VCaP (cell line): ENCODE results near the gene DHX32.

Experiments used
- H3K27ac ChIP-seq: fragments of 450-650 bp; 2 replicates; pipeline ENCODE4 v1.5.1; 2017
- TF ChIP-seq, protein P1 (sequence below): fragments of 450-650 bp; conservative IDR thresholded peaks from 2 replicates; pipeline ENCODE4 v1.5.1; 2017; ENCODE audit warnings: mild to moderate bottlenecking, moderate library complexity

Gene DHX32

DNA sequence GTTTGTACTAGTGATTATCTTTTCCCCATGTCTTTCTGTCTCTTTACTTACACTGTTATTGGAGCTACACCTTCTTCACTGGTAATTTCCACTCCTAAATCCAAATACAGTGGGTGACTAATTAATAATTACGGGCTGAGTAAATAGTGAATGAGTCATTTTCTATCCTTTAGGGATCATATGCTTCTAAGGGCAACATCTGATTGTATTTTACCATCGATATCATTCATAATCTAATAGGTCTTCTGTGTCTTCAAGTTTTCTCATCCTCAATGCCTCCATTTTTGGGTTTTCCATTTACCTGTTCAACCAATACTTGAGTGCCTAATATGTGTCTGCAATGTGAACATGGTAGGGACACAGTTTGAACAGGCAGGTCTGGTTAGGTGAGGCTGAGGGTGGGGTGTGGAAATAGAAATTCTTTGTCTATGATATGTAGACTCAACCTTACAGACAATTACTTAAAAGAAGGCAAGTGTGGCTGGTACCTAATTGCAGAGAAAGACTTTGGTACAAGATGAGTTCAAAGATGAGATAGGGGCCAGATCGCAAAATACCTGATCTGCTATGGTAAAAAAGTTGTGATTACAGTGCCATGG, 5.9 kb upstream of the DHX32 start:
- TF ChIP-seq, protein P1, sequence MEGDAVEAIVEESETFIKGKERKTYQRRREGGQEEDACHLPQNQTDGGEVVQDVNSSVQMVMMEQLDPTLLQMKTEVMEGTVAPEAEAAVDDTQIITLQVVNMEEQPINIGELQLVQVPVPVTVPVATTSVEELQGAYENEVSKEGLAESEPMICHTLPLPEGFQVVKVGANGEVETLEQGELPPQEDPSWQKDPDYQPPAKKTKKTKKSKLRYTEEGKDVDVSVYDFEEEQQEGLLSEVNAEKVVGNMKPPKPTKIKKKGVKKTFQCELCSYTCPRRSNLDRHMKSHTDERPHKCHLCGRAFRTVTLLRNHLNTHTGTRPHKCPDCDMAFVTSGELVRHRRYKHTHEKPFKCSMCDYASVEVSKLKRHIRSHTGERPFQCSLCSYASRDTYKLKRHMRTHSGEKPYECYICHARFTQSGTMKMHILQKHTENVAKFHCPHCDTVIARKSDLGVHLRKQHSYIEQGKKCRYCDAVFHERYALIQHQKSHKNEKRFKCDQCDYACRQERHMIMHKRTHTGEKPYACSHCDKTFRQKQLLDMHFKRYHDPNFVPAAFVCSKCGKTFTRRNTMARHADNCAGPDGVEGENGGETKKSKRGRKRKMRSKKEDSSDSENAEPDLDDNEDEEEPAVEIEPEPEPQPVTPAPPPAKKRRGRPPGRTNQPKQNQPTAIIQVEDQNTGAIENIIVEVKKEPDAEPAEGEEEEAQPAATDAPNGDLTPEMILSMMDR = no peak
- no peak overlapping the region for H3K27ac ChIP-seq

- no peak overlapping the region for H3K27ac ChIP-seq
- TF ChIP-seq, protein P1 = no peak
These were observed 2.1 kb upstream of the DHX32 start for GRCh38 chr10:125883211-125883610.

- TF ChIP-seq, protein P1 = no peak
- no peak overlapping the region for H3K27ac ChIP-seq
These were observed 1.5 kb upstream of the DHX32 start for GRCh38 chr10:125882596-125882995.

GRCh38 chr10:125880719-125881118, 373 bp downstream of the DHX32 start:
- no peak overlapping the region for H3K27ac ChIP-seq
- TF ChIP-seq, protein P1 = no peak

DNA sequence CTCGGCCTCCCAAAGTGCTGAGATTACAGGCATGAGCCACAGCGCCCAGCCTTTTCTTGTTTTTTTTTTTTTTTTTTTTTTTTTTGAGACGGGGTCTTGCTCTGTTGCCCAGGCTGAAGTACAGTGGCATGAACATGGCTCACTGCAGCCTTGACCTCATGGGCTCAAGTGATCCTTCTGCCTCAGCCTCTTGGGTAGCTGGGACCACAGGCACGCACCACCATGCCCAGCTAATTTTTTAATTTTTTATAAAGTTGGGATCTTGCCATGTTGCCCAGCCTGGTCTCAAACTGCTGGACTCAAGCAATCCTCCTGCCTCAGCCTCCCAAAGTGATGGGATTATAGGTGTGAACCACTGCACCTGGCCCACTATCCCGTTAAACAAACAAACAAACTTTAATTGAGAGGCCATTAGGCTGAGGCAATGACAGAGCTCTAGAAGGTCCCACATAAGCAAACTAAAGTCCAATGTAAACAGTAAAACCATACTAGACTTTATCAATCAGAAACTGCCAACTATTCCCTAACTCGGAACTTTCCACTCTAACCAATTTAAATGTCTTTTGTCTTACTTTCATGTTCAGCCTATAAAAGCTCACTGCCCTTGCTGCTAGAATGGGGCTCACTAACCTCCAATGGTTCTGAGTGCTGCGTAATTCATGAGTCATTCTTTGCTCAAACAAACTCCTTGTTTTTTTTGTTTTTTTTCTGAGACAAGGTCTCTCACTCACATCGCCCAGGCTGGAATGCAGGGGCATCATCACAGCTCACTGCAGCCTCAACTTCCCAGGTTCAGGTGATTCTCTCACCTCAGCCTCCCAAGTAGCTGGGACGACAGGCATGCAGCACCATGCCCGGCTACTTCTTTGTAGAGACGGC, 1.9 kb downstream of the DHX32 start:
- no peak overlapping the region for H3K27ac ChIP-seq

DNA sequence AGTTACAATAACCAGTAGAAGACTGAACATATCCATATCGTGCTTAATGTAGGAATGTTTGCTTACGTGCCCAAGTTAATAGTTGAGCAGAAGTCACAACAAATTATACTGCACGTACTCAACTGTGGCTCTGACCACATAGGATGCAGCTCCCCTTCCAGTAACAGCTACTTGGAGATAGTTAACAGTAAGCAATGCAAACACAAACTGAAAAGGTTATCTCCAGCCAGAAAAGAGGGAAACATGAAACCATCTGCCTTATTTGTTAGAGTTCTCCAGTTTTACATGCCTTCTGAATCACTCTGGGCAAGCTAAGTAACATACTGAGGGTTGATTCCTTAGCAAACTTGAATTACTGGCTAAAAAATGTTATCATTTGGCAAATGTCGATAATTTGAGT, 9.8 kb downstream of the DHX32 start:
- TF ChIP-seq, protein P1 = no peak
- H3K27ac ChIP-seq = peak overlapping the region; percentile 19; the same call in 1 of the 2 replicates

More for the DNA sequence above, 1.9 kb downstream of the DHX32 start:
- TF ChIP-seq, protein P1 = no peak

DNA sequence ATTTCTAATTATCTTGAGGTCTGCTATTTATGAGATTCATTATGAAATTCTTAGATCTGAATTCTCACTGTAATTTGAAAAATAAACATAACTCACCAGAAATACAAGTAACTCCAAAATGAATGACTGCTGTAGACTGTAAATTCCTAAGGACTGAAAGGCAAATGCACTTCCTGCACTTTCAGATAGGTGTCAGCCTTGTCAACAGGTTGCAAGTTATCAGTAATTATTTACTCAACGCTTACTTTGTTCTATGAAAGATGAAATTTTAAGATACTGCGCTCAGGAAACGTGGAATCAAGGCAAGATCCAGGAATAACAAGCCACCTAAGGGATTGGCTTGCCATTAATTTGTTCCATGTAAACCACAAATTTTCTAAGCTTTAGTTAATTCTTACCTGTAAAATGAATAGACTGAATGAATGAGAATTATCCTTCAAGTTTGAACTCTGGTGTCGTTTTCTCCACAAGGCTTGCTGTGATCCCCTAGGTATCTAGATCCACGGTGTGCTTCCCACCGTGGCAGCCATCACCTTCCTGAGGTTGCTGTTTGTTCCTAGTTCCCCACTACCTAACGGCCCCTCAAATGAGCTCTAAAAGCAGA, 12.6 kb downstream of the DHX32 start:
- TF ChIP-seq, protein P1 = peak; percentile 80
- H3K27ac ChIP-seq = no peak overlapping the region
